GM12878 (cell line): ENCODE data around the gene IGF1R. TPM values are rescaled to one million over a fixed set of nuclear protein-coding genes. Genes with fewer than 3 reads are reported as not detected.

Experiments used
- ATAC-seq: fragments of 200-7000 bp; cut with Tn5 transposase; 3 replicates; pipeline ENCODE4 v1.9.1; 2020; ENCODE audit warnings: mild to moderate bottlenecking, moderate library complexity
- BruUV-seq: library from RNA; stranded (reverse); fragments of 400-500 nt; replicated peaks from 2 replicates; lab custom pipeline; 2021; lab: Mats Ljungman, UMichigan
- CTCF ChIA-PET: fragments of 300-600 bp; sonication (Branson Sonifier 250); formaldehyde crosslinking; extraction: SDS; loops from one replicate; lab custom pipeline; 2021; ENCODE audit warnings: inconsistent platforms; lab: Yijun Ruan, JAX
- POLR2A ChIA-PET: fragments of 350-600 bp; formaldehyde crosslinking; extraction: SDS; loops from one replicate; lab custom pipeline; 2021; ENCODE audit warnings: inconsistent platforms; lab: Charles Lee
- RAD21 ChIA-PET: fragments of 300-600 bp; sonication (Branson Sonifier 250); formaldehyde crosslinking; loops from one replicate; lab custom pipeline; 2023; ENCODE audit warnings: antibody characterized with exemption; ENCODE audit not compliant: unreplicated experiment; lab: Charles Lee
- SMC1A ChIA-PET: fragments of 300-600 bp; sonication (Branson Sonifier 250); formaldehyde crosslinking; loops from one replicate; lab custom pipeline; 2023; ENCODE audit not compliant: unreplicated experiment, uncharacterized antibody; lab: Charles Lee
- DNase-seq: peaks from one replicate; pipeline ENCODE4 v3.0.0-alpha.2; 2011; ENCODE audit warnings: low read depth, low spot score
- FAIRE-seq: peaks from 3 replicates; lab custom pipeline; 2011; peaks lifted over from hg19 to GRCh38; lab: Jason Lieb, UNC
- H2AFZ ChIP-seq: 2 replicates; pipeline ENCODE4 v1.6.0; 2011; ENCODE audit warnings: low read depth, low read length, control low read depth; ENCODE audit not compliant: control insufficient read depth
- H3K27ac ChIP-seq: 2 replicates; pipeline ENCODE4 v1.5.1; 2011; ENCODE audit warnings: control low read depth; ENCODE audit not compliant: control insufficient read depth, insufficient read depth
- H3K27me3 ChIP-seq, 2 experiments: replicated peaks in 1 of 2; 2 replicates each; pipeline versions ENCODE4 v1.6.0 to v1.6.1; 2011; ENCODE audit warnings: low read length in 1 of 2; ENCODE audit not compliant: control insufficient read depth in 2 of 2, insufficient read depth in 2 of 2
- H3K36me3 ChIP-seq, 2 experiments: 2 replicates each; pipeline ENCODE4 v1.5.1; 2011; ENCODE audit warnings: low read length in 1 of 2; ENCODE audit not compliant: control insufficient read depth in 2 of 2, insufficient read depth in 2 of 2
- H3K4me1 ChIP-seq: 2 replicates; pipeline ENCODE4 v1.6.1; 2011; ENCODE audit warnings: mild to moderate bottlenecking, low read length, moderate library complexity, mixed read lengths; ENCODE audit not compliant: control insufficient read depth, insufficient read depth
- H3K4me2 ChIP-seq: 2 replicates; pipeline ENCODE4 v1.6.0; 2011; ENCODE audit warnings: control low read depth; ENCODE audit not compliant: control insufficient read depth, insufficient read depth
- H3K4me3 ChIP-seq: fragments of 200-600 bp; sonication (generic); 2 replicates; pipeline ENCODE4 v1.5.1; 2016
- H3K79me2 ChIP-seq: 2 replicates; pipeline ENCODE4 v1.6.0; 2011; ENCODE audit warnings: low read length; ENCODE audit not compliant: control insufficient read depth, insufficient read depth
- H3K9ac ChIP-seq: 2 replicates; pipeline ENCODE4 v1.8.0; 2011; ENCODE audit warnings: low read length, control low read depth, mixed read lengths; ENCODE audit not compliant: control insufficient read depth, insufficient read depth
- H3K9me3 ChIP-seq: replicated peaks from 3 replicates; pipeline ENCODE4 v1.5.1; 2011; ENCODE audit warnings: mild to moderate bottlenecking, low read length; ENCODE audit not compliant: control insufficient read depth, insufficient read depth
- H4K20me1 ChIP-seq: 2 replicates; pipeline ENCODE4 v1.6.0; 2011; ENCODE audit not compliant: control insufficient read depth, insufficient read depth
- BCL11A ChIP-seq: IDR thresholded peaks from 2 replicates; pipeline ENCODE4 v1.6.1; 2011; ENCODE audit warnings: low read depth, low read length
- HCFC1 ChIP-seq: fragments of 150-350 bp; IDR thresholded peaks from 2 replicates; pipeline ENCODE4 v1.6.1; 2014; ENCODE audit warnings: low read length
- HDAC6 ChIP-seq: fragments of 200-600 bp; sonication (generic); IDR thresholded peaks from one replicate; pipeline ENCODE4 v1.8.0; 2017; ENCODE audit warnings: antibody characterized with exemption; ENCODE audit not compliant: unreplicated experiment
- JUNB ChIP-seq: IDR thresholded peaks from 2 replicates; pipeline ENCODE4 v1.6.1; 2016; ENCODE audit warnings: antibody characterized with exemption, mild to moderate bottlenecking
- KDM1A ChIP-seq: fragments of 200-600 bp; sonication (generic); IDR thresholded peaks from 2 replicates; pipeline ENCODE4 v1.6.1; 2016; ENCODE audit warnings: borderline replicate concordance
- LARP7 ChIP-seq: fragments of 450-650 bp; IDR thresholded peaks from 2 replicates; pipeline ENCODE4 v1.6.1; 2017; ENCODE audit warnings: mild to moderate bottlenecking
- MAX ChIP-seq: IDR thresholded peaks from 2 replicates; pipeline ENCODE4 v1.6.1; 2012; ENCODE audit warnings: low read depth, low read length, improper control_type of control experiment
- NR2C1 ChIP-seq: fragments of 450-650 bp; IDR thresholded peaks from 2 replicates; pipeline ENCODE4 v1.6.1; 2017; ENCODE audit warnings: antibody characterized with exemption, mild to moderate bottlenecking, moderate library complexity
- NR2F1 ChIP-seq: fragments of 450-650 bp; conservative IDR thresholded peaks from 2 replicates; pipeline ENCODE4 v1.6.1; 2017; ENCODE audit warnings: mild to moderate bottlenecking
- PAX5 ChIP-seq: IDR thresholded peaks from 2 replicates; pipeline ENCODE4 v1.6.1; 2011; ENCODE audit warnings: low read depth, low read length, borderline replicate concordance
- PAX8 ChIP-seq: fragments of 450-650 bp; IDR thresholded peaks from 2 replicates; pipeline ENCODE4 v1.6.1; 2017; ENCODE audit warnings: mild to moderate bottlenecking, moderate library complexity
- PRDM15 ChIP-seq: fragments of 450-650 bp; formaldehyde crosslinking; IDR thresholded peaks from 2 replicates; pipeline ENCODE4 v1.4.0; 2020; ENCODE audit warnings: mild to moderate bottlenecking, moderate library complexity
- RAD21 ChIP-seq: IDR thresholded peaks from 2 replicates; pipeline ENCODE4 v1.6.1; 2011; ENCODE audit warnings: mild to moderate bottlenecking, low read depth, low read length, moderate library complexity; ENCODE audit not compliant: insufficient read depth
- RUNX3 ChIP-seq: IDR thresholded peaks from 2 replicates; pipeline ENCODE4 v1.6.1; 2012; ENCODE audit warnings: low read length, inconsistent platforms
- SMAD1 ChIP-seq: fragments of 450-650 bp; IDR thresholded peaks from 2 replicates; pipeline ENCODE4 v1.6.1; 2018; ENCODE audit warnings: mild to moderate bottlenecking, low read depth; ENCODE audit not compliant: partially characterized antibody
- SPI1 ChIP-seq: IDR thresholded peaks from 2 replicates; pipeline ENCODE4 v1.6.1; 2011; ENCODE audit warnings: low read depth, mild to moderate bottlenecking, low read length, moderate library complexity, borderline replicate concordance; ENCODE audit not compliant: insufficient read depth
- SRF ChIP-seq, 2 experiments: IDR thresholded peaks; 2 replicates each; pipeline ENCODE4 v1.6.1; 2011; ENCODE audit warnings: low read depth in 2 of 2, low read length in 2 of 2, mild to moderate bottlenecking in 1 of 2, moderate library complexity in 1 of 2
- SUPT20H ChIP-seq: IDR thresholded peaks from 2 replicates; pipeline ENCODE4 v1.6.1; 2011; ENCODE audit warnings: low read depth, mild to moderate bottlenecking, low read length, moderate library complexity, borderline replicate concordance; ENCODE audit not compliant: control insufficient read depth
- USF2 ChIP-seq: IDR thresholded peaks from 2 replicates; pipeline ENCODE4 v1.6.1; 2011; ENCODE audit warnings: low read depth, low read length, improper control_type of control experiment, borderline replicate concordance
- YY1 ChIP-seq: IDR thresholded peaks from 2 replicates; pipeline ENCODE4 v1.6.1; 2011; ENCODE audit warnings: low read depth, mild to moderate bottlenecking, low read length
- WGBS: methylation state at CpG from one replicate; pipeline ENCODE4 v1.1.6; 2016; ENCODE audit warnings: low lambda C conversion rate; ENCODE audit not compliant: insufficient replicate concordance, insufficient coverage; ENCODE audit errors: missing lambda C conversion rate; 5-methylcytosine and 5-hydroxymethylcytosine counted together
- in situ Hi-C: fragments of 300-500 bp; cut with MboI; formaldehyde crosslinking; loops from 9 replicates; pipeline ENCODE4 v1.14.3; 2018; ENCODE audit warnings: mixed read lengths
- intact Hi-C: fragments of 100-400 bp; cut with micrococcal nuclease; formaldehyde crosslinking; loops from one replicate; pipeline ENCODE4 v1.14.2; 2022; ENCODE audit not compliant: unreplicated experiment
- polyA plus RNA-seq, 11 experiments: library from polyadenylated mRNA; depleted of rRNA in 4 of 11; unstranded in 6 of 11; stranded (reverse) in 5 of 11; fragments of >200 nt; fragmentation: Nextera tagmentation in 4 of 11; fragmentation: Illumina TruSeq in 1 of 11; extraction: Ambion mirVana in 4 of 11; extraction: Trizol in 1 of 11; gene quantifications; 1 replicate in 1 of 11; 2 replicates in 10 of 11; pipeline versions ENCODE4 v1.2.1 to v1.2.3, GENCODE V29; 2011 to 2016; ENCODE audit warnings: inconsistent platforms in 2 of 11, missing spikeins in 2 of 11, low read depth in 1 of 11
- total RNA-seq, 4 experiments: library from RNA; depleted of rRNA in 3 of 4; stranded (reverse); fragments of >200 nt in 3 of 4; fragmentation: Illumina TruSeq in 1 of 4; extraction: Trizol in 1 of 4; gene quantifications; 2 replicates each; pipeline versions ENCODE4 v1.2.1 to v1.2.3, GENCODE V29; 2013 to 2021

IGF1R gene
- total and polyA plus RNA-seq, 10 of the 15 experiments (the other 5 are each of a cell fraction or from before 2014, with no cell fraction given) = 0.03 to 2.7 (median 0.66) TPM

GRCh38 chr15:98951004-98951403 is 302.7 kb downstream of the IGF1R start:
- CTCF ChIA-PET = interaction anchor here (1.2 to 2.9 kb wide), 5 partner anchors 11 to 107 kb away, joined by 3 to 14 read pairs (median 8); no protein-coding TSS in a partner anchor
- 61% methylated on average over 7 of the region's 7 CpGs for WGBS
- Histone ChIP-seq H3K27me3 (no peaks in the 10 kb centered on the region), H3K9ac (no peak overlapping the region), H3K27ac (no peak overlapping the region), H2AFZ (no peak overlapping the region), H3K4me1 (peaks cover 25% of the 10 kb centered on the region), H3K79me2 (no peaks in the 10 kb centered on the region), H3K9me3 (no peaks in the 10 kb centered on the region), H3K4me3 (no peak overlapping the region), H4K20me1 (no peaks in the 10 kb centered on the region), H3K4me2 (no peak overlapping the region), H3K36me3 (no peaks in the 10 kb centered on the region)
- POLR2A ChIA-PET = no interaction called here
- in situ Hi-C loops (no loop called here), intact Hi-C loops (loop anchor here (5.0 kb wide), 2 partner anchors 126 to 174 kb away; no protein-coding TSS in a partner anchor)
- TF ChIP-seq MAX (no peak), SPI1 (no peak), SRF (IDR thresholded peaks at IDR 0.05; ENCODE audit: low read depth in 2 of 2, low read length in 2 of 2) (no peak), BCL11A (no peak), PAX8 (no peak), NR2C1 (no peak), HCFC1 (no peak), RUNX3 (no peak), RAD21 (no peak), KDM1A (no peak), JUNB (no peak), PRDM15 (CRISPR knock-in tag) (no peak), SMAD1 (no peak), HDAC6 (no peak), YY1 (no peak), SUPT20H (no peak), NR2F1 (no peak), PAX5 (no peak), LARP7 (no peak), USF2 (no peak)
- DNase-seq = no peak
- BruUV-seq = no TSS peak
- RAD21 ChIA-PET = interaction anchor here (1.2 to 4.4 kb wide), 6 partner anchors 13 to 140 kb away, joined by 4 to 47 read pairs (median 25); no protein-coding TSS in a partner anchor
- no peak for FAIRE-seq
- no peak for ATAC-seq
- SMC1A ChIA-PET = interaction anchor here (1.3 to 4.6 kb wide), 8 partner anchors 8 to 122 kb away, joined by 3 to 63 read pairs (median 12); no protein-coding TSS in a partner anchor
